Measurements from ENCODE around the gene FBXW12. TPM values are rescaled to one million over a fixed set of nuclear protein-coding genes. Genes with fewer than 3 reads are reported as not detected.

The FBXW12 gene
- total RNA-seq, 1 experiment from 2014 or later = not detected

DNA sequence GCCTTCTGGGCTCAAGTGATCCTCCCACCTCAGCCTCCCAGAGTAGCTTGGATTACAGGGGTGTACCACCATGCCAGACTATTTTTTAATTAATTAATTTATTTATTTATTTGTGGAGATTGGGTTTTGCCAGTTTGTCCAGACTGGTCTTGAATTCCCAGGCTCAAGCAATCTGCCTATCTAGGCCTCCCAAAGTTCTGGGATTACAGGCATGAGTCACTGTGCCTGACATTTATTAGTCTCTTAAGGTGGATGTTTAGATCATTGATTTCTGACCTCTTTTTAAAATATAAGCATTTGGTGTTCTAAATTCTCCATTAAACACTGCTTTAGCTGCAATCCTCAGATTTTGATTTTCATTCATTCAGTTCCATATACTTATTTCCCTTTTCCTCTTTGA, 15.6 kb downstream of the FBXW12 start (continued):
- TF ChIP-seq, protein P1, sequence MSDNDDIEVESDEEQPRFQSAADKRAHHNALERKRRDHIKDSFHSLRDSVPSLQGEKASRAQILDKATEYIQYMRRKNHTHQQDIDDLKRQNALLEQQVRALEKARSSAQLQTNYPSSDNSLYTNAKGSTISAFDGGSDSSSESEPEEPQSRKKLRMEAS (IDR thresholded peaks at IDR 0.05) = no peak

DNA sequence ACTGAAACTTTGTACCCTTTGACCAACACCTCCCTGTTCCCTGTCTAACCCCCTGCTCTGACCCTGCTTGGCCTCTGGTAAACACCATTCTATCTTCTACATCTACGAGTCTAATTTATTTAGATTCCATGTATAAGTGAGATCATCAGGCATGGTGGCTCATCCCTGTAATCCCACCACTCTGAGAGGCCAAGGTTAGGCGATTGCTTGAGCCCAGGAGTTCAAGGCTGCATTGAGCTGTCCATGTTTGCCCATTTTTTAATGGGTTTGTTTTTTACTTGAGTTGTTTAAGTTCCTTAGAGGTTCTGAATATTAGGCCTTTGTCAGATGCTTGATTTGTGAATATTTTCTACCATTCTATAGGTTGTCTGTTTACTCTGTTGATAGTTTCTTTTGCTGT, 16.9 kb downstream of the FBXW12 start:
- DNase-seq (ENCODE audit: low read depth, low spot score) = no peak
- H3K9me3 ChIP-seq (ENCODE audit: control insufficient read depth in 1 of 2, insufficient read depth in 1 of 2, low read depth in 1 of 2, low read length in 2 of 2) = peaks cover 4% of the 10 kb centered on the region in 2 experiments; a peak in 2 of 4 replicates
- no peak overlapping the region for H3K4me2 ChIP-seq (ENCODE audit: low read length)
- no peaks in the 10 kb centered on the region for H3K4me1 ChIP-seq (ENCODE audit: control insufficient read depth in 1 of 2, insufficient read depth in 2 of 2, low read length in 2 of 2)
- ATAC-seq = no peak
- H3K27me3 ChIP-seq (ENCODE audit: insufficient read depth, low read length) = no peaks in the 10 kb centered on the region
- RAD21 ChIA-PET (ENCODE audit: low non-redundant PET in 1 of 2, low total read pairs in 2 of 2, uncharacterized antibody in 2 of 2, unreplicated experiment in 2 of 2) = no interaction called here
- H3K36me3 ChIP-seq (ENCODE audit: control insufficient read depth in 1 of 2, insufficient read depth in 2 of 2, low read length in 2 of 2) = no peaks in the 10 kb centered on the region
- no peaks in the 10 kb centered on the region for H4K20me1 ChIP-seq (ENCODE audit: insufficient read depth)
- no peaks in the 10 kb centered on the region for H3K79me2 ChIP-seq (ENCODE audit: insufficient read depth, low read length)
- no peak overlapping the region for H3K9ac ChIP-seq (ENCODE audit: low read length)
- no TSS peak for BruUV-seq (replicated peaks)
- intact Hi-C loops (cut with micrococcal nuclease) = no loop called here
- no peaks in the 10 kb centered on the region for H3K9me2 ChIP-seq (ENCODE audit: insufficient read depth)
- no peak overlapping the region for H2AFZ ChIP-seq (ENCODE audit: low read depth, low read length, poor library complexity, severe bottlenecking)
- no peak overlapping the region for H3K27ac ChIP-seq (ENCODE audit: low read depth, low read length)
- POLR2A ChIA-PET = no interaction called here
- TF ChIP-seq YY1 (IDR thresholded peaks at IDR 0.05; ENCODE audit: extremely low read depth, insufficient replicate concordance, low read depth, low read length) (no peak), CEBPB (IDR thresholded peaks at IDR 0.05; ENCODE audit: low read depth) (no peak), CBX3 (IDR thresholded peaks at IDR 0.05; ENCODE audit: low read depth) (no peak), EGR1 (IDR thresholded peaks at IDR 0.05; ENCODE audit: low read depth) (no peak)
- no peak overlapping the region for H3K4me3 ChIP-seq (replicated peaks in 1 of 2; ENCODE audit: low read depth in 1 of 2, low read length in 2 of 2)
- CTCF ChIA-PET = interaction anchor here (2.3 kb wide), 1 partner anchor 12 kb away, joined by 11 read pairs; no protein-coding TSS in a partner anchor

DNA sequence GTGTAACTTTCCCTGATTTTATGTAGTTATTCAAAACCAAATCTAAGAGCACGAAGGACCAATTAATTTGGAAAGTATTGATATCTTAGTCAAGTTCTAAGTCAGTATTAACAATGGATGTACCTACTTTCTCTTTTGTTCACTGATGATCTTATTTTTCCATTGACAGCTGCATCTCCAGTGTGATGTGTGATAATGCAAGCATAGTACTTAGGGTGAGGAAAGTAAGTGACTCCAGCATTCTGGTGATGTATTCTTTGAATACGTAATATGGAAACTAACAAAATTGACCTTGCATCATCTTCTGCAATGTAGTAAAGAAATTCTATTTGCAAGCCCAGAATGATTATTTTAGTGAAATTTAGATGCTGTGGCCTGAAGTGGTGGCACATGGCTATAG, 22.4 kb downstream of the FBXW12 start:
- RAD21 ChIA-PET (ENCODE audit: low non-redundant PET in 1 of 2, low total read pairs in 2 of 2, uncharacterized antibody in 2 of 2, unreplicated experiment in 2 of 2) = no interaction called here
- no peak for TF ChIP-seq JUND (IDR thresholded peaks at IDR 0.05)
- Histone ChIP-seq H3K27ac (ENCODE audit: low read depth, low read length) (no peak overlapping the region), H2AFZ (ENCODE audit: low read depth, low read length, poor library complexity, severe bottlenecking) (no peak overlapping the region), H3K36me3 (ENCODE audit: control insufficient read depth in 1 of 2, insufficient read depth in 2 of 2, low read length in 2 of 2) (no peaks in the 10 kb centered on the region), H3K9me2 (ENCODE audit: insufficient read depth) (no peaks in the 10 kb centered on the region), H3K4me3 (replicated peaks in 1 of 2; ENCODE audit: low read depth in 1 of 2, low read length in 2 of 2) (no peak overlapping the region), H3K4me2 (ENCODE audit: low read length) (no peak overlapping the region), H3K79me2 (ENCODE audit: insufficient read depth, low read length) (no peaks in the 10 kb centered on the region), H4K20me1 (ENCODE audit: insufficient read depth) (no peaks in the 10 kb centered on the region), H3K27me3 (ENCODE audit: insufficient read depth, low read length) (no peaks in the 10 kb centered on the region), H3K9ac (ENCODE audit: low read length) (no peak overlapping the region), H3K9me3 (ENCODE audit: control insufficient read depth in 1 of 2, insufficient read depth in 1 of 2, low read depth in 1 of 2, low read length in 2 of 2) (no peaks in the 10 kb centered on the region), H3K4me1 (ENCODE audit: control insufficient read depth in 1 of 2, insufficient read depth in 2 of 2, low read length in 2 of 2) (no peaks in the 10 kb centered on the region)
- BruUV-seq (replicated peaks) = no TSS peak
- intact Hi-C loops (cut with micrococcal nuclease) = no loop called here
- ATAC-seq (no peak), DNase-seq (ENCODE audit: low read depth, low spot score) (no peak)
- POLR2A ChIA-PET = no interaction called here
- CTCF ChIA-PET = no interaction called here

Measured in HCT116 (cell line).